Glutamatergic neuron (in vitro differentiated cells): Measurements from ENCODE around the gene MSL1. TPM values are rescaled to one million over a fixed set of nuclear protein-coding genes. Genes with fewer than 3 reads are reported as not detected.

Experiments used
- DNase-seq: peaks from one replicate; pipeline ENCODE4 v3.0.0; 2022
- H3K27ac Mint-ChIP-seq: one replicate; pipeline ENCODE4 v1.8.0; 2020; ENCODE audit warnings: mild to moderate bottlenecking, mixed read lengths, inconsistent platforms; ENCODE audit not compliant: unreplicated experiment
- H3K27me3 Mint-ChIP-seq: one replicate; pipeline ENCODE4 v1.8.0; 2020; ENCODE audit warnings: mild to moderate bottlenecking, moderate library complexity, mixed read lengths, inconsistent platforms; ENCODE audit not compliant: unreplicated experiment
- H3K36me3 Mint-ChIP-seq: one replicate; pipeline ENCODE4 v1.8.0; 2020; ENCODE audit warnings: mild to moderate bottlenecking, mixed read lengths, inconsistent platforms; ENCODE audit not compliant: unreplicated experiment
- H3K4me1 Mint-ChIP-seq: one replicate; pipeline ENCODE4 v1.8.0; 2020; ENCODE audit warnings: mild to moderate bottlenecking, low read depth, mixed read lengths, inconsistent platforms; ENCODE audit not compliant: unreplicated experiment
- H3K4me3 Mint-ChIP-seq: one replicate; pipeline ENCODE4 v1.8.0; 2020; ENCODE audit warnings: mild to moderate bottlenecking, mixed read lengths, inconsistent platforms; ENCODE audit not compliant: unreplicated experiment
- H3K9me3 Mint-ChIP-seq: one replicate; pipeline ENCODE4 v1.8.0; 2020; ENCODE audit warnings: mild to moderate bottlenecking, moderate library complexity, mixed read lengths, inconsistent platforms; ENCODE audit not compliant: unreplicated experiment
- total RNA-seq: library from RNA; stranded (reverse); fragmentation: NEBNext Ultra II Directional; extraction: Animal tissue kit (Norgen Biotek cat#: 25700); gene quantifications from one replicate; pipeline ENCODE4 v1.2.1, GENCODE V29; 2021; ENCODE audit not compliant: unreplicated experiment
- TF ChIP-seq, protein P1 (sequence below): fragments of 200-600 bp; sonication (generic); IDR thresholded peaks from one replicate; pipeline ENCODE4 v1.5.0; 2021; ENCODE audit not compliant: partially characterized antibody, unreplicated experiment

MSL1 gene
- total RNA-seq, 1 donor from 2014 or later, result 110 TPM

DNA sequence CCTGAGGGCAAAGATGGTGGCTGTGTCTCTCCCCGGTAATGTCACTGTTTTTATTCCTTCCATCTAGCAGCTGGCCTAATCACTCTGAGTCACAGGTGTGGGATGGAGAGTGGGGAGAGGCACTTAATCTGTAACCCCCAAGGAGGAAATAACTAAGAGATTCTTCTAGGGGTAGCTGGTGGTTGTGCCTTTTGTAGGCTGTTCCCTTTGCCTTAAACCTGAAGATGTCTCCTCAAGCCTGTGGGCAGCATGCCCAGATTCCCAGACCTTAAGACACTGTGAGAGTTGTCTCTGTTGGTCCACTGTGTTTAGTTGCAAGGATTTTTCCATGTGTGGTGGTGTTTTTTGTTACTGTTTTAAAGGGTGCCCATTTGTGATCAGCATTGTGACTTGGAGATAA lies 50.0 kb downstream of the MSL1 start:
- Mint-ChIP-seq H3K9me3 (no peaks in the 10 kb centered on the region), H3K27ac (no peak overlapping the region), H3K27me3 (peaks cover 2% of the 10 kb centered on the region), H3K4me3 (no peak overlapping the region), H3K4me1 (peaks cover under 1% of the 10 kb centered on the region), H3K36me3 (no peaks in the 10 kb centered on the region)
- no peak for DNase-seq
- TF ChIP-seq, protein P1, sequence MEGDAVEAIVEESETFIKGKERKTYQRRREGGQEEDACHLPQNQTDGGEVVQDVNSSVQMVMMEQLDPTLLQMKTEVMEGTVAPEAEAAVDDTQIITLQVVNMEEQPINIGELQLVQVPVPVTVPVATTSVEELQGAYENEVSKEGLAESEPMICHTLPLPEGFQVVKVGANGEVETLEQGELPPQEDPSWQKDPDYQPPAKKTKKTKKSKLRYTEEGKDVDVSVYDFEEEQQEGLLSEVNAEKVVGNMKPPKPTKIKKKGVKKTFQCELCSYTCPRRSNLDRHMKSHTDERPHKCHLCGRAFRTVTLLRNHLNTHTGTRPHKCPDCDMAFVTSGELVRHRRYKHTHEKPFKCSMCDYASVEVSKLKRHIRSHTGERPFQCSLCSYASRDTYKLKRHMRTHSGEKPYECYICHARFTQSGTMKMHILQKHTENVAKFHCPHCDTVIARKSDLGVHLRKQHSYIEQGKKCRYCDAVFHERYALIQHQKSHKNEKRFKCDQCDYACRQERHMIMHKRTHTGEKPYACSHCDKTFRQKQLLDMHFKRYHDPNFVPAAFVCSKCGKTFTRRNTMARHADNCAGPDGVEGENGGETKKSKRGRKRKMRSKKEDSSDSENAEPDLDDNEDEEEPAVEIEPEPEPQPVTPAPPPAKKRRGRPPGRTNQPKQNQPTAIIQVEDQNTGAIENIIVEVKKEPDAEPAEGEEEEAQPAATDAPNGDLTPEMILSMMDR, result no peak

DNA sequence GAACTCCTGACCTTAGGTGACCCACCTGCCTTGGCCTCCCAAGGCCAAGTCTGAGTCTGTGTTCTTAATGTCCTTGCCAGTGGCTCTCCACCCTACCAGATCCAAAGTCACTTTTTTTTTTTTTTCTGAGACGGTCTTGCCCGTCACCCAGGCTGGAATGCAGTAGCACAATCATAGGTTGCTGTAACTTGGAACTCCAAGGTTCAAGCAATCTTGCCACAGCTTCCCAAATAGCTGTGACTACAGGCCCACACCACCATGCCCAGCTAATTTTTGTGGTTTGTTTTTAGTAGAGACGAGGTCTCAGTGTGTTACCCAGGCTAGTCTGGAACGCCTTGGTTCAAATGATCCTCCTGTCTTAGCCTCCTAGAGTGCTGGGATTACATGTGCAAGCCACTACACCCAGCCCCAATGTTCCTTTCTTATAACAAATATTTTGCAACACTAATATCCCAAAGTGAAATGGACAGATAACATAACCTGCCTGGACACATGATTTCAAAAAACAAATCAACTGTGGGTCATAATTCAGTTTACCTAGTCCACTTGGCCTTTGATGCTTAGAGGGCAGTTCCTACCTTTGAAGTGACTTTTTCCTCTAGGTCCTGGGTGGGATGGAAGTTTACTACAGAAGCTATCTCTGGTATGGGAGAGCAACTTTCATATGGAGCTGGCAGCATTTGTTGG lies 51.5 kb downstream of the MSL1 start:
- Mint-ChIP-seq H3K9me3 (no peaks in the 10 kb centered on the region), H3K4me1 (peaks cover 1% of the 10 kb centered on the region), H3K4me3 (no peak overlapping the region), H3K27ac (no peak overlapping the region), H3K36me3 (no peaks in the 10 kb centered on the region), H3K27me3 (peaks cover 6% of the 10 kb centered on the region)
- DNase-seq, result no peak
- TF ChIP-seq, protein P1, result no peak

DNA sequence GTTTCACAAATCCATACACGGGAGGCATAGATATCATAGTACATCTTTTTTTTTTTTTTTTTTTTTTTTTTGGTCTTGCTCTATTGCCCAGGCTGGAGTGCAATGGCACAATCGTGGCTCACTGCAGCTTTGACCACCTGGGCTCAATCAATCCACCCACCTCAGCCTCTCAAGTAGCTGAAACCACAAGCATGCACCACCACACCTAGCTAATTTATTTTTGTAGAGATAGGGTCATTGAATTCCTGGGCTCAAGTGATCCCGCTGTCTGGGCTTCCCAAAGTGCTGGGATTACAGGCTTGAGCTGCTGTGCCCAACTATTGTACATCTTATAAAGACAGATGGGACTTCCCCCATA lies 52.0 kb downstream of the MSL1 start:
- Mint-ChIP-seq H3K4me3 (no peak overlapping the region), H3K4me1 (peaks cover 1% of the 10 kb centered on the region), H3K27ac (no peak overlapping the region), H3K36me3 (no peaks in the 10 kb centered on the region), H3K9me3 (no peaks in the 10 kb centered on the region), H3K27me3 (peaks cover 6% of the 10 kb centered on the region)
- TF ChIP-seq, protein P1, result no peak
- no peak for DNase-seq

DNA sequence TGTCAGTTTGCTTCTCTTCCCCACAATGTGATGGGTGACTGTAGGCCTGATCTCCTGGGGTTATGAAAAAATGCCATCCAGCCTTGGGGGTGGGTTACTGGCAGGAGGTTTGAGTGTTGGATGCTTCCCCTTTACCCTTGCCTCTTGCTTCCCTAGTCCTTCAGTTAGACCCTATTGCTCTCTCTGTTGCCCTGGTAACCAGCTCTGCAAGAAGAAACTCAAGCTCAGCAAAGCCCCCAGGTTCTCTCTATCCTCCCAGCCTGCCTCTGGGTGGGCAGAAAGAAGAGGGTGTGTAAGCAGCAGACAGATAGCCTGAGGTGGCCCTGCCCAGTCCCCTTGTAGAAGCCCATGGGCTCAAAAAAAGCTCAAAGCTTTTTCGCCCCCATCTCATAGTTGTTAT lies 52.7 kb downstream of the MSL1 start:
- Mint-ChIP-seq H3K9me3 (no peaks in the 10 kb centered on the region), H3K27ac (no peak overlapping the region), H3K36me3 (no peaks in the 10 kb centered on the region), H3K4me3 (no peak overlapping the region), H3K4me1 (peaks cover 1% of the 10 kb centered on the region), H3K27me3 (peaks cover 6% of the 10 kb centered on the region)
- TF ChIP-seq, protein P1, result no peak
- DNase-seq, result no peak

DNA sequence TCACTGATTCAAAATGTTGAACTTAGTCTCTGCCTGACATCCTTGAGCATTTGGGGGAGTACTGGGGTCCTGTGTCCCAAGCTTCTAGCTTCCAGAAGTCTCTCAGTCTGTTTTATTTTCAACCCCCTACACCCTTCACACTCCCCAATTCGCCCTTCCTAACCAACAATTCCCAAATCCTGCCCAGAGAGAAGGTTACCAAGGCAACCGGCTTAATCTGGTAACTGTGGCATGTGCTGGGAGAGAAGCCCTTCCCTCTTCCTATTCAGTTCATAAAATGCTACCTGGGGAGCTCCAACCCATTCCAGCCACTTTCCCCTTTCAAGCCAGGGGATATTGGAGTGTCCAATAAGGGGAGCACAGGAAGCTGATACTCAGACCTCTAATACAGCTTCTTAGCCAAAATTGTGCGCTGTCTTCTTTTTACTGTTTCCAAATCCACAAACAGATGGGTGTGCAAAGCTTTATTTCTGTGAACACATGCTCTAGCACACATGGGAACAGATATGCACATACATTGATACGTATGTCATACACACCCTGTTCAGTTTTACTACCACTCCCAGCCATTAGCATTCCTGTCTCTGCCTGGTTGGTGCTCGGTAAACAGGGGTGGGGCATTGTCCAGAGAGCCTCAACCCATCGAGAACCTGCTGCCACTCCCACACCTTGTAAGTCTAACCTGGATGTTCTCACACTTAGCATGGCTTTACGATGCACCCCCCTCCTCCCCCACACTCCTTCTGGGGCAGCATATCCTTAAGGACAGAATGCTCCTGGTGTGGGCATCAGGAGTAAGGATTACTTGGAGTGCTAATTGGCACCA lies 54.4 kb downstream of the MSL1 start:
- TF ChIP-seq, protein P1, result no peak
- Mint-ChIP-seq H3K9me3 (peaks cover 2% of the 10 kb centered on the region), H3K4me1 (peaks cover 1% of the 10 kb centered on the region), H3K36me3 (no peaks in the 10 kb centered on the region), H3K4me3 (no peak overlapping the region), H3K27me3 (peaks cover 6% of the 10 kb centered on the region), H3K27ac (no peak overlapping the region)
- no peak for DNase-seq
